ENCODE results near the gene SS18L1.

GRCh38 chr20:62230696-62231095 is 87.1 kb downstream of the SS18L1 start:
- TF ChIP-seq POLR2AphosphoS5 (IDR thresholded peaks at IDR 0.05) (no peak), CTCF (IDR thresholded peaks at IDR 0.05) (no peak)
